HepG2 (cell line): ENCODE results near the gene AMPD2. TPM values are rescaled to one million over a fixed set of nuclear protein-coding genes. Genes with fewer than 3 reads are reported as not detected.

ENCODE experiments used
- ATAC-seq: fragments of 200-7000 bp; cut with Tn5 transposase; 3 replicates; pipeline ENCODE4 v1.9.1; 2020; ENCODE audit warnings: mild to moderate bottlenecking, moderate library complexity
- BruUV-seq: library from RNA; stranded (reverse); fragments of 400-500 nt; replicated peaks from 2 replicates; lab custom pipeline; 2021; lab: Mats Ljungman, UMichigan
- CTCF ChIA-PET: fragments of 300-600 bp; formaldehyde crosslinking; extraction: SDS; loops from one replicate; lab custom pipeline; 2021; ENCODE audit warnings: low total read pairs, inconsistent platforms, low intra/inter-chr PET ratio; lab: Yijun Ruan, JAX
- POLR2A ChIA-PET: fragments of 350-600 bp; sonication (Branson Sonifier 250); formaldehyde crosslinking; loops from one replicate; lab custom pipeline; 2020; ENCODE audit warnings: antibody characterized with exemption, inconsistent platforms; lab: Yijun Ruan, JAX
- DNase-seq: peaks from one replicate; pipeline ENCODE4 v3.0.0-alpha.2; 2015; ENCODE audit warnings: low spot score
- FAIRE-seq: peaks from 3 replicates; lab custom pipeline; 2011; peaks lifted over from hg19 to GRCh38; lab: Jason Lieb, UNC
- H2AFZ ChIP-seq: one replicate; pipeline ENCODE4 v1.6.1; 2011; ENCODE audit warnings: low read length, inconsistent platforms
- H3K27ac ChIP-seq: fragments of 300-600 bp; 3 replicates; pipeline ENCODE4 v1.8.0; 2011; ENCODE audit warnings: mixed run types, mild to moderate bottlenecking, mixed read lengths, low read length, inconsistent platforms; ENCODE audit not compliant: insufficient read depth; ENCODE audit errors: extremely low read length
- H3K27me3 ChIP-seq, 2 experiments: fragments of 200-600 bp in 1 of 2; 2 replicates in 1 of 2; 3 replicates in 1 of 2; pipeline versions ENCODE4 v1.6.0 to v1.8.0; 2011; ENCODE audit warnings: low read length in 2 of 2, mild to moderate bottlenecking in 2 of 2, moderate library complexity in 2 of 2, inconsistent platforms in 1 of 2; ENCODE audit not compliant: insufficient read depth in 2 of 2, control insufficient read depth in 1 of 2
- H3K36me3 ChIP-seq, 2 experiments: fragments of 200-600 bp in 1 of 2; replicated peaks in 1 of 2; 2 replicates in 1 of 2; 3 replicates in 1 of 2; pipeline versions ENCODE4 v1.5.1 to v1.8.0; 2011; ENCODE audit warnings: low read length in 2 of 2, inconsistent platforms in 1 of 2; ENCODE audit not compliant: insufficient read depth in 2 of 2, control insufficient read depth in 1 of 2
- H3K4me1 ChIP-seq: 2 replicates; pipeline ENCODE4 v1.5.1; 2012; ENCODE audit warnings: low read length, inconsistent platforms; ENCODE audit not compliant: insufficient read depth
- H3K4me2 ChIP-seq: 2 replicates; pipeline ENCODE4 v1.6.0; 2011; ENCODE audit warnings: low read depth, low read length, inconsistent platforms
- H3K4me3 ChIP-seq, 3 experiments: fragments of 200-600 bp in 1 of 3; sonication (generic), shearing (Covaris generic) in 1 of 3; replicated peaks in 1 of 3; 2 replicates each; pipeline ENCODE4 v1.5.1; 2011 to 2016; ENCODE audit warnings: low read length in 3 of 3, inconsistent platforms in 2 of 3, low read depth in 2 of 3, mild to moderate bottlenecking in 2 of 3, control low read depth in 1 of 3, mixed read lengths in 1 of 3; ENCODE audit not compliant: insufficient read depth in 1 of 3
- H3K79me2 ChIP-seq: one replicate; pipeline ENCODE4 v1.6.1; 2011; ENCODE audit warnings: low read length, inconsistent platforms; ENCODE audit not compliant: insufficient read depth
- H3K9ac ChIP-seq: 2 replicates; pipeline ENCODE4 v1.6.0; 2011; ENCODE audit warnings: mild to moderate bottlenecking, low read depth, low read length, inconsistent platforms; ENCODE audit not compliant: insufficient read depth
- H3K9me3 ChIP-seq: 2 replicates; pipeline ENCODE4 v1.5.1; 2012; ENCODE audit warnings: mild to moderate bottlenecking, low read length
- H4K20me1 ChIP-seq: 2 replicates; pipeline ENCODE4 v1.6.0; 2011; ENCODE audit warnings: inconsistent platforms, mild to moderate bottlenecking, low read length, moderate library complexity; ENCODE audit not compliant: insufficient read depth
- CTCF ChIP-seq: sonication (generic); formaldehyde crosslinking; IDR thresholded peaks from 2 replicates; pipeline ENCODE4 v1.5.0; 2020; ENCODE audit warnings: mild to moderate bottlenecking, missing genetic modification reagents, moderate library complexity
- GABPB1 ChIP-seq: IDR thresholded peaks from 2 replicates; pipeline ENCODE4 v1.6.1; 2016; ENCODE audit warnings: mild to moderate bottlenecking, missing genetic modification reagents, moderate library complexity, missing compliant biosample characterization
- HNRNPL ChIP-seq: fragments of 200-400 bp; formaldehyde crosslinking; IDR thresholded peaks from 2 replicates; pipeline ENCODE4 v1.6.1; 2017; ENCODE audit warnings: mild to moderate bottlenecking, low read depth, low read length
- LBX2 ChIP-seq: sonication (generic); formaldehyde crosslinking; IDR thresholded peaks from 2 replicates; pipeline ENCODE4 v1.5.0; 2020; ENCODE audit warnings: missing genetic modification reagents, mild to moderate bottlenecking, borderline replicate concordance
- MTERF4 ChIP-seq: sonication (generic); formaldehyde crosslinking; IDR thresholded peaks from 2 replicates; pipeline ENCODE4 v1.8.0; 2023; ENCODE audit warnings: mild to moderate bottlenecking, missing genetic modification reagents
- NR2F6 ChIP-seq, 2 experiments: IDR thresholded peaks; 2 replicates each; pipeline ENCODE4 v1.6.1; 2016; ENCODE audit warnings: antibody characterized with exemption in 1 of 2, mild to moderate bottlenecking in 1 of 2
- RAD21 ChIP-seq: fragments of 450-650 bp; formaldehyde crosslinking; IDR thresholded peaks from 2 replicates; pipeline ENCODE4 v1.5.0; 2020; ENCODE audit warnings: mild to moderate bottlenecking
- SMAD1 ChIP-seq: sonication (generic); formaldehyde crosslinking; IDR thresholded peaks from 2 replicates; pipeline ENCODE4 v1.4.0; 2020; ENCODE audit warnings: missing genetic modification reagents, low read depth, mild to moderate bottlenecking, borderline replicate concordance
- SMC3 ChIP-seq: IDR thresholded peaks from 2 replicates; pipeline ENCODE4 v1.6.1; 2011; ENCODE audit warnings: low read length, improper control_type of control experiment
- STAG1 ChIP-seq: sonication (generic); formaldehyde crosslinking; IDR thresholded peaks from 2 replicates; pipeline ENCODE4 v1.4.0; 2020; ENCODE audit warnings: missing genetic modification reagents
- THAP8 ChIP-seq: sonication (generic); formaldehyde crosslinking; IDR thresholded peaks from 2 replicates; pipeline ENCODE4 v1.5.1; 2020; ENCODE audit warnings: missing genetic modification reagents, mild to moderate bottlenecking, borderline replicate concordance
- XRCC5 ChIP-seq: fragments of 200-400 bp; formaldehyde crosslinking; optimal IDR thresholded peaks from 2 replicates; pipeline ENCODE3; 2017; ENCODE audit warnings: mild to moderate bottlenecking, low read length
- ZNF256 ChIP-seq: sonication (generic); formaldehyde crosslinking; conservative IDR thresholded peaks from 2 replicates; pipeline ENCODE4 v1.4.0; 2020; ENCODE audit warnings: missing genetic modification reagents
- WGBS: methylation state at CpG from one replicate; pipeline ENCODE4 v1.1.6; 2017; ENCODE audit warnings: low lambda C conversion rate; 5-methylcytosine and 5-hydroxymethylcytosine counted together
- in situ Hi-C: cut with HindIII; loops from 2 replicates; pipeline ENCODE4 v1.10.0; 2017; ENCODE audit warnings: low pct_unique_long_range_greater_than_20kb; ENCODE audit not compliant: extremely low pct_ligation_motif_present
- intact Hi-C: fragments of 100-400 bp; cut with micrococcal nuclease; formaldehyde crosslinking; loops from one replicate; pipeline ENCODE4 v1.10.0; 2022; ENCODE audit not compliant: unreplicated experiment
- polyA plus RNA-seq, 8 experiments: library from polyadenylated mRNA; depleted of rRNA in 3 of 8; stranded (reverse) in 7 of 8; unstranded in 1 of 8; fragments of >200 nt; fragmentation: Illumina TruSeq in 4 of 8; extraction: Trizol in 4 of 8; gene quantifications; 2 replicates each; pipeline versions ENCODE4 v1.2.1 to v1.2.3, GENCODE V29; 2011 to 2016; ENCODE audit warnings: low read depth in 4 of 8, missing spikeins in 1 of 8, mixed read lengths in 1 of 8; ENCODE audit not compliant: insufficient read depth in 1 of 8
- total RNA-seq, 5 experiments: library from RNA; depleted of rRNA; stranded (reverse); fragments of >200 nt; fragmentation: Illumina TruSeq; extraction: Trizol; gene quantifications; 2 replicates each; pipeline ENCODE4 v1.2.3, GENCODE V29; 2016; ENCODE audit warnings: low read depth in 1 of 5
- TF ChIP-seq, protein P1 (sequence below): sonication (generic); formaldehyde crosslinking; IDR thresholded peaks from 2 replicates; pipeline ENCODE4 v1.4.0; 2020; ENCODE audit warnings: missing genetic modification reagents

Gene AMPD2
- total and polyA plus RNA-seq, 2 of the 13 experiments (the other 11 are each of a cell fraction or from before 2014, with no cell fraction given), result 62.3 to 82.0 TPM

- H2AFZ ChIP-seq, result no peak overlapping the region
- in situ Hi-C loops (loop anchor here (5.0 to 10.0 kb wide), 3 partner anchors 67 to 344 kb away; partner anchors contain the start of gene AHCYL1), intact Hi-C loops (loop anchor here (5.0 kb wide), 1 partner anchor 352 kb away; no protein-coding TSS in a partner anchor)
- ATAC-seq (peak; percentile 68), FAIRE-seq (peak; percentile 69), DNase-seq (peak; percentile 52)
- peaks cover 42% of the 10 kb centered on the region for H3K4me1 ChIP-seq
- no peak overlapping the region for H3K9ac ChIP-seq
- H3K4me3 ChIP-seq, result no peak overlapping the region
- H3K36me3 ChIP-seq, result no peaks in the 10 kb centered on the region
- H3K9me3 ChIP-seq, result no peaks in the 10 kb centered on the region
- ChIA-PET POLR2A (interaction anchor here (0.7 to 3.8 kb wide), 11 partner anchors 10 to 145 kb away, joined by 3 to 23 read pairs (median 4); partner anchors contain the start of genes EPS8L3, GNAI3, GSTM2 and GSTM4), CTCF (interaction anchor here (1.1 to 2.6 kb wide), 3 partner anchors 9 to 133 kb away, joined by 3 to 13 read pairs (median 7); no protein-coding TSS in a partner anchor)
- no peak overlapping the region for H3K27ac ChIP-seq
- BruUV-seq, result no TSS peak
- 51% methylated on average over 3 of the region's 5 CpGs for WGBS
- H3K4me2 ChIP-seq, result peak overlapping the region; percentile 29; the same call in 1 of the 2 replicates
- peak; percentile 90 for TF ChIP-seq CTCF (CRISPR knock-in tag)
- 0 out of 2 replicates have a peak, but pooled peaks have one; percentile 55 for TF ChIP-seq MTERF4 (CRISPR knock-in tag)
- TF ChIP-seq ZNF256, result no peak
- peak; percentile 60 for TF ChIP-seq RAD21
- TF ChIP-seq STAG1 (CRISPR knock-in tag), result peak; percentile 75
- no peak for TF ChIP-seq NR2F6 (IDR thresholded peaks at IDR 0.05)
- TF ChIP-seq NR2F6 (CRISPR knock-in tag; IDR thresholded peaks at IDR 0.05), result 0 out of 2 replicates have a peak, but pooled peaks have one; percentile 9
- peak; percentile 75 for TF ChIP-seq XRCC5
- TF ChIP-seq LBX2, result no peak
- TF ChIP-seq GABPB1, result no peak
- TF ChIP-seq HNRNPL, result peak; percentile 66; the same call in 1 of the 2 replicates
- TF ChIP-seq THAP8 (CRISPR knock-in tag), result no peak
- 0 out of 2 replicates have a peak, but pooled peaks have one; percentile 37 for TF ChIP-seq SMAD1 (CRISPR knock-in tag)
- TF ChIP-seq, protein P1, sequence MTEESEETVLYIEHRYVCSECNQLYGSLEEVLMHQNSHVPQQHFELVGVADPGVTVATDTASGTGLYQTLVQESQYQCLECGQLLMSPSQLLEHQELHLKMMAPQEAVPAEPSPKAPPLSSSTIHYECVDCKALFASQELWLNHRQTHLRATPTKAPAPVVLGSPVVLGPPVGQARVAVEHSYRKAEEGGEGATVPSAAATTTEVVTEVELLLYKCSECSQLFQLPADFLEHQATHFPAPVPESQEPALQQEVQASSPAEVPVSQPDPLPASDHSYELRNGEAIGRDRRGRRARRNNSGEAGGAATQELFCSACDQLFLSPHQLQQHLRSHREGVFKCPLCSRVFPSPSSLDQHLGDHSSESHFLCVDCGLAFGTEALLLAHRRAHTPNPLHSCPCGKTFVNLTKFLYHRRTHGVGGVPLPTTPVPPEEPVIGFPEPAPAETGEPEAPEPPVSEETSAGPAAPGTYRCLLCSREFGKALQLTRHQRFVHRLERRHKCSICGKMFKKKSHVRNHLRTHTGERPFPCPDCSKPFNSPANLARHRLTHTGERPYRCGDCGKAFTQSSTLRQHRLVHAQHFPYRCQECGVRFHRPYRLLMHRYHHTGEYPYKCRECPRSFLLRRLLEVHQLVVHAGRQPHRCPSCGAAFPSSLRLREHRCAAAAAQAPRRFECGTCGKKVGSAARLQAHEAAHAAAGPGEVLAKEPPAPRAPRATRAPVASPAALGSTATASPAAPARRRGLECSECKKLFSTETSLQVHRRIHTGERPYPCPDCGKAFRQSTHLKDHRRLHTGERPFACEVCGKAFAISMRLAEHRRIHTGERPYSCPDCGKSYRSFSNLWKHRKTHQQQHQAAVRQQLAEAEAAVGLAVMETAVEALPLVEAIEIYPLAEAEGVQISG (CRISPR knock-in tag), result 0 out of 2 replicates have a peak, but pooled peaks have one; percentile 40
- peak; percentile 72 for TF ChIP-seq SMC3
- H4K20me1 ChIP-seq, result no peaks in the 10 kb centered on the region
- H3K79me2 ChIP-seq, result no peaks in the 10 kb centered on the region
- H3K27me3 ChIP-seq, result 0 out of 5 replicates have a peak, but pooled peaks cover 0 to 3% of the 10 kb centered on the region in 2 experiments
These were observed 20.7 kb downstream of the AMPD2 start for GRCh38 chr1:109640285-109640865.
